Measurements from ENCODE around the gene KRT14.

KRT14 gene

DNA sequence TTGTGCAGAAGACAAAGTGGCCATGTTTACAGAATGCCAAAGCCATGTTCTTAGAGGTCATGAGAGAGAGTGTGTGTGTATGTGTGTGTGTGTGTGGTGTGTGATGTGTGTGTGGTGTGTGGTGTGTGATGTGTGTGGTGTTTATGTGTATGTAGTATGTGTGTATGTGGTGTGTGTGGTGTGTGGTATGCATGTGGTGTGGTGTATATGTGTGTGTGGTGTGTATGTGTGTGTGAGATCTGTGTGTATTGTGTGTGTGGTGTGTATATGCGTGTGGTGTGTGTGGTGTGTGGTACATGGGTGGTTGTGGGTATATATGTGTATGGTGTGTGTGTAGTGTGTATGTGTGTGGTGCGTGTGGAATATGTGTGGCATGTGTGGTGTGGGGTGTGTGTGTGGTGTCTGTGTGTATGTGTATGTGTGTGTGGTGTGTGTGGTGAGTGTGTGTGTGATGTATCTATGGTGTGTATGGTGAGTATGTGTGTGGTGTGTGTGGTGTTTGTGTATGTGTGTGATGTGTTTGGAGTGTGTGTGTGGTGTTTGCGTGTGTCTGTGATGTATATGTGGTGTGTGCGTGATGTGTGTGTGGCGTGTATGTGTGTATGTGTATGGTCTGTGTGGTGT lies 45.9 kb upstream of the KRT14 start:
- TF ChIP-seq POLR2AphosphoS5 (IDR thresholded peaks at IDR 0.05; ENCODE audit: low read depth, low read length) (no peak), FOXP2 (optimal IDR thresholded peaks at IDR 0.05; ENCODE audit: borderline replicate concordance, extremely low read depth, extremely low read length, insufficient read depth) (no peak), SIN3A (IDR thresholded peaks at IDR 0.05; ENCODE audit: borderline replicate concordance, insufficient read depth, low read length) (no peak), TAF1 (IDR thresholded peaks at IDR 0.05; ENCODE audit: borderline replicate concordance, insufficient read depth, low read length) (no peak)
- TF ChIP-seq, protein P1, sequence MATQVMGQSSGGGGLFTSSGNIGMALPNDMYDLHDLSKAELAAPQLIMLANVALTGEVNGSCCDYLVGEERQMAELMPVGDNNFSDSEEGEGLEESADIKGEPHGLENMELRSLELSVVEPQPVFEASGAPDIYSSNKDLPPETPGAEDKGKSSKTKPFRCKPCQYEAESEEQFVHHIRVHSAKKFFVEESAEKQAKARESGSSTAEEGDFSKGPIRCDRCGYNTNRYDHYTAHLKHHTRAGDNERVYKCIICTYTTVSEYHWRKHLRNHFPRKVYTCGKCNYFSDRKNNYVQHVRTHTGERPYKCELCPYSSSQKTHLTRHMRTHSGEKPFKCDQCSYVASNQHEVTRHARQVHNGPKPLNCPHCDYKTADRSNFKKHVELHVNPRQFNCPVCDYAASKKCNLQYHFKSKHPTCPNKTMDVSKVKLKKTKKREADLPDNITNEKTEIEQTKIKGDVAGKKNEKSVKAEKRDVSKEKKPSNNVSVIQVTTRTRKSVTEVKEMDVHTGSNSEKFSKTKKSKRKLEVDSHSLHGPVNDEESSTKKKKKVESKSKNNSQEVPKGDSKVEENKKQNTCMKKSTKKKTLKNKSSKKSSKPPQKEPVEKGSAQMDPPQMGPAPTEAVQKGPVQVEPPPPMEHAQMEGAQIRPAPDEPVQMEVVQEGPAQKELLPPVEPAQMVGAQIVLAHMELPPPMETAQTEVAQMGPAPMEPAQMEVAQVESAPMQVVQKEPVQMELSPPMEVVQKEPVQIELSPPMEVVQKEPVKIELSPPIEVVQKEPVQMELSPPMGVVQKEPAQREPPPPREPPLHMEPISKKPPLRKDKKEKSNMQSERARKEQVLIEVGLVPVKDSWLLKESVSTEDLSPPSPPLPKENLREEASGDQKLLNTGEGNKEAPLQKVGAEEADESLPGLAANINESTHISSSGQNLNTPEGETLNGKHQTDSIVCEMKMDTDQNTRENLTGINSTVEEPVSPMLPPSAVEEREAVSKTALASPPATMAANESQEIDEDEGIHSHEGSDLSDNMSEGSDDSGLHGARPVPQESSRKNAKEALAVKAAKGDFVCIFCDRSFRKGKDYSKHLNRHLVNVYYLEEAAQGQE (IDR thresholded peaks at IDR 0.05; ENCODE audit: insufficient read depth in 1 of 2, low read depth in 2 of 2, low read length in 2 of 2): no peak

DNA sequence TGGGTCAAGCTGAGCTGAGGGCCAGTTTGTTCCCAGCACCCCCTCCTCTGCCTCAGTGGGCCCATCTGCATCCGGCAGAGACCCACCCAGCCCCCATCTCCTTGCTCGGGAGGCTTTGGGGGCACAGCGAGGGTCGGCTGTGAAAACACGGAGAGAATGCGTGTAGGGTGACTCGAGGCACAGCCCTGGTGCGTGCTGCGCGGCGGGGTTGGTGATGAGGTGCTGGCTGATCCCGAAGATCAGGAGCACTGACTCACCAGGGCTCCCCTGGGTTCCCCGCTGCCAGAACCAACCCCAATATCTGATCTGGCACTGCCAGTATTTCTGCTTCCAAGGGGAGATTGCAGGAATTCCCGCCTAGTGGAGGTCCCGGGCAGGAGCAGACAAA lies 45.2 kb upstream of the KRT14 start:
- no peak for TF ChIP-seq SIN3A (IDR thresholded peaks at IDR 0.05; ENCODE audit: borderline replicate concordance, insufficient read depth, low read length)
- TF ChIP-seq, protein P1 (IDR thresholded peaks at IDR 0.05; ENCODE audit: insufficient read depth in 1 of 2, low read depth in 2 of 2, low read length in 2 of 2): no peak
- TF ChIP-seq POLR2AphosphoS5 (IDR thresholded peaks at IDR 0.05; ENCODE audit: low read depth, low read length): no peak
- TF ChIP-seq TAF1 (IDR thresholded peaks at IDR 0.05; ENCODE audit: borderline replicate concordance, insufficient read depth, low read length): no peak
- no peak for TF ChIP-seq FOXP2 (optimal IDR thresholded peaks at IDR 0.05; ENCODE audit: borderline replicate concordance, extremely low read depth, extremely low read length, insufficient read depth)

DNA sequence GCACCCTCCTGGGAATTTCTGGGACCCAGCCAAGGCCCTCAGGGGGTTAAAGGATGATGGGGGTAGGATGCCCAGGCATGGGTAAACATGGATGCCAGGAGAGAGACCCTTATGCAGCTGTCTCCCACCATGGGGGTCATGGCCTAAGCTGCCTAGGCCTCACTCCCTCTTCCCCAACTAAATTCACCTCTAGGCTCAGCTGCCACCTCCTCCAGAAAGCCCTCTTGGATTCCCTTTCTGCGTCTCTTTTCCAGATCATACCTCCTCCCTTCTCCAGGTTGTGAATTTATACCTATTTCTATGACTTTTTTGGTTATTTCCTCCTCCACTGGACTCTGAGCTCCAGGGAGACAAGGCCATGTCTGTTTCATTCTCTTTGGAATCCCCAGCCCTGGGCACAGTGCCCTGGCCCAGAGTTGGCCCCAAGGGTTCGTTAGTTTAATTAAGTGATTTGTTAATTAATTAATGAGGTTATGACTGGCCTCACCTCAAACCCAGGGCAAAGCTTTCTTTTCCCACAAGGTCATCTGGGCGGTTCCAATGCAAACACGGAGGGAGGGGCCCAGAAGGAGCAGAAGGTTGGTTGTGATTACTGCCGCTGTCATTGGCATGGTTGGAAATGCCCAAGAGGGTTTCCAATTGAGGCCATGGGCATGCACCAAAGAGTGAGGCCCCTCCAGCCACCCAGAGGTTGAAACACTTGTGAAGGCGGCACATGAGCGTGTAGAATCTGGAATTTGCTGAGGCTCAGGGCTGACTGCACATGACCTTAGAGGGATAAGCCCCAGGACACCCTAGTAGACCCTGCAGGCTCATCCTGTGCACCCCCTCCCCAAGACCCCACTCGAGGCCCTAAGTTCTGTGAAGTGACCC lies 44.6 kb upstream of the KRT14 start:
- TF ChIP-seq POLR2AphosphoS5 (IDR thresholded peaks at IDR 0.05; ENCODE audit: low read depth, low read length) (no peak), FOXP2 (optimal IDR thresholded peaks at IDR 0.05; ENCODE audit: borderline replicate concordance, extremely low read depth, extremely low read length, insufficient read depth) (no peak), TAF1 (IDR thresholded peaks at IDR 0.05; ENCODE audit: borderline replicate concordance, insufficient read depth, low read length) (no peak), SIN3A (IDR thresholded peaks at IDR 0.05; ENCODE audit: borderline replicate concordance, insufficient read depth, low read length) (no peak)
- TF ChIP-seq, protein P1 (IDR thresholded peaks at IDR 0.05; ENCODE audit: insufficient read depth in 1 of 2, low read depth in 2 of 2, low read length in 2 of 2): no peak

DNA sequence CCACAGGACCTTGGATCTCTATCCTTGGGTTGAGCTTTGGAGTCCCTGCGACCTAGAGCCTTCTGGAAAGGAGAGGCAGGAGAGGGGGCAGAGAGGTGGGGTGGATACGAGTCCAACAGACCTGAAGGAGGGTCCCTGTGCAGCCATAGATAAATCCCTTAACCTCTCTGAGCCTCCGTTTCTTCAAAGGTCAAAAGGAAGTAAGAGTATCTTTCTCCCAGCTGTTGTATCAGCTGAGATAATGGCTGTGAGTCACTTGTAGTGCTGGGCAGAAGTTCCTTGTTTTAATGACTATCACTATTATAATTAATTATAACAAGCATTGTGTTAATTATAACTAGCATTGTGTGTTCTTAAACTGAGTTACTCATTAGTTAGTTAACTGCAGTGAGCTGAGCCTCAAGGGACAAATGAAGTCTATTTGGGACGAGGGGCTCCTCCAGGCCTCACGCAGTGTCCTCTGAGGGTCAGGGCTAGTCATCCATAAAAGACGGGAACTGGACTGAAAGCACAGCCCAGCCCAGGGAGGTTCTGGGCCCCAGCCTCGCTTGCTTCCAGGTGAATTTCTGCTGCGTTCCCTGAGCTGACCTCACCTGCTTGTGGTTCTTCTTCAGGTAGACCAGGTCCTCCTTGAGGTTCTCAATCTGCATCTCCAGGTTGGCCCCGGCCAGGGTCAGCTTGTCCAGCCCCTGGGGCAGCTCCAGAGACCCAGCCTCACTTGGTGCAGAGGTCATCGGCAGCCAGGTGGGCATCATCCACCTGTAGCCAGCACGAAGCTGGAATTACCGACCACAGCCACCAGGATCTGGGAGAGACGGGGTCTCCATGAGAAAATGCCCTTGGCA lies 43.4 kb upstream of the KRT14 start:
- TF ChIP-seq TAF1 (IDR thresholded peaks at IDR 0.05; ENCODE audit: borderline replicate concordance, insufficient read depth, low read length) (no peak), SIN3A (IDR thresholded peaks at IDR 0.05; ENCODE audit: borderline replicate concordance, insufficient read depth, low read length) (no peak), POLR2AphosphoS5 (IDR thresholded peaks at IDR 0.05; ENCODE audit: low read depth, low read length) (no peak), FOXP2 (optimal IDR thresholded peaks at IDR 0.05; ENCODE audit: borderline replicate concordance, extremely low read depth, extremely low read length, insufficient read depth) (no peak)
- TF ChIP-seq, protein P1 (IDR thresholded peaks at IDR 0.05; ENCODE audit: insufficient read depth in 1 of 2, low read depth in 2 of 2, low read length in 2 of 2): no peak

Data from PFSK-1 (cell line).